Esophagus squamous epithelium (tissue), 4 donors: Measurements from ENCODE around the gene MAP2K5.

Source experiments
- CTCF ChIP-seq, 6 experiments: fragments of 450-650 bp in 4 of 6; fragments of 200-600 bp in 2 of 6; sonication (generic) in 2 of 6; IDR thresholded peaks; one replicate each; pipeline ENCODE4 v1.5.1; 2016 to 2019; ENCODE audit warnings: antibody characterized with exemption in 6 of 6, mild to moderate bottlenecking in 4 of 6, moderate library complexity in 4 of 6
- POLR2A ChIP-seq, 4 donors: fragments of 450-650 bp; IDR thresholded peaks; one replicate each; pipeline ENCODE4 v1.6.1; 2017; ENCODE audit warnings: antibody characterized with exemption in 4 of 4, mild to moderate bottlenecking in 4 of 4, moderate library complexity in 3 of 4

- TF ChIP-seq CTCF (IDR thresholded peaks at IDR 0.05) (no peak), POLR2A (IDR thresholded peaks at IDR 0.05) (no peak)
These were observed 292.2 kb downstream of the MAP2K5 start for GRCh38 chr15:67834581-67835296.
